Aorta (tissue), 5 donors: ENCODE data around the gene TRPM5. TPM values are rescaled to one million over a fixed set of nuclear protein-coding genes. Genes with fewer than 3 reads are reported as not detected.

Experiments used
- ATAC-seq: fragments of 200-7000 bp; cut with Tn5 transposase; one replicate; pipeline ENCODE4 v1.9.1; 2022; ENCODE audit warnings: moderate library complexity; ENCODE audit not compliant: low FRiP score
- DNase-seq, 2 donors: peaks; one replicate each; pipeline ENCODE4 v3.0.0-alpha.2; 2020
- H3K27ac ChIP-seq, 2 donors: one replicate each; pipeline ENCODE4 v1.5.1; 2013; ENCODE audit warnings: low read length in 2 of 2, mild to moderate bottlenecking in 2 of 2, moderate library complexity in 2 of 2, control low read depth in 1 of 2, inconsistent platforms in 1 of 2, low read depth in 1 of 2
- H3K27me3 ChIP-seq, 2 donors: one replicate each; pipeline ENCODE4 v1.6.1; 2013; ENCODE audit warnings: control low read depth in 1 of 2, low read length in 1 of 2, mild to moderate bottlenecking in 1 of 2, moderate library complexity in 1 of 2; ENCODE audit not compliant: insufficient read depth in 2 of 2, control insufficient read depth in 1 of 2
- H3K36me3 ChIP-seq, 2 donors: one replicate each; pipeline ENCODE4 v1.6.1; 2013; ENCODE audit warnings: control low read depth in 1 of 2, low read length in 1 of 2, mild to moderate bottlenecking in 1 of 2; ENCODE audit not compliant: insufficient read depth in 2 of 2, control insufficient read depth in 1 of 2
- H3K4me1 ChIP-seq, 2 donors: one replicate each; pipeline ENCODE4 v1.6.1; 2013; ENCODE audit warnings: low read length in 2 of 2, control low read depth in 1 of 2, mild to moderate bottlenecking in 1 of 2, moderate library complexity in 1 of 2; ENCODE audit not compliant: insufficient read depth in 2 of 2, control insufficient read depth in 1 of 2
- H3K4me3 ChIP-seq, 2 donors: one replicate each; pipeline ENCODE4 v1.5.1; 2013; ENCODE audit warnings: low read length in 2 of 2, control low read depth in 1 of 2, mild to moderate bottlenecking in 1 of 2
- H3K9me3 ChIP-seq: one replicate; pipeline ENCODE4 v1.6.1; 2013; ENCODE audit warnings: mild to moderate bottlenecking, low read length; ENCODE audit not compliant: control insufficient read depth
- WGBS, 2 donors: extraction: QIAGEN DNeasy Blood & Tissue Kit; methylation state at CpG; one replicate each; pipeline ENCODE4 v1.1.7; 2013; 5-methylcytosine and 5-hydroxymethylcytosine counted together
- intact Hi-C, 2 donors: fragments of 100-400 bp; cut with DNase I; formaldehyde crosslinking; loops; one replicate each; pipeline versions ENCODE4 v1.14.2 to v1.15.0; 2022
- polyA plus RNA-seq, 2 donors: library from polyadenylated mRNA; stranded (reverse); fragments of 200-250 nt; gene quantifications; one replicate each; pipeline ENCODE4 v1.2.3, GENCODE V29; 2013
- total RNA-seq, 2 donors: library from RNA; stranded (reverse); fragmentation: NEBNext Ultra II Directional; extraction: Animal tissue kit (Norgen Biotek cat#: 25700); gene quantifications; one replicate each; pipeline ENCODE4 v1.2.1, GENCODE V29; 2021
- donor health status: healthy with polysubstance abuse.
- donor health status: Bipolar disorder and iron deficiency.
- donor health status: DM: no; HTN: no; CAD: no.
- donor health status: DM: no; HTN: no; CAD: no.
- donor health status: DM: yes; HTN: yes; CAD: no.

The TRPM5 gene
- total and polyA plus RNA-seq, 4 donors, result 0.25 TPM; not detected in 3

DNA sequence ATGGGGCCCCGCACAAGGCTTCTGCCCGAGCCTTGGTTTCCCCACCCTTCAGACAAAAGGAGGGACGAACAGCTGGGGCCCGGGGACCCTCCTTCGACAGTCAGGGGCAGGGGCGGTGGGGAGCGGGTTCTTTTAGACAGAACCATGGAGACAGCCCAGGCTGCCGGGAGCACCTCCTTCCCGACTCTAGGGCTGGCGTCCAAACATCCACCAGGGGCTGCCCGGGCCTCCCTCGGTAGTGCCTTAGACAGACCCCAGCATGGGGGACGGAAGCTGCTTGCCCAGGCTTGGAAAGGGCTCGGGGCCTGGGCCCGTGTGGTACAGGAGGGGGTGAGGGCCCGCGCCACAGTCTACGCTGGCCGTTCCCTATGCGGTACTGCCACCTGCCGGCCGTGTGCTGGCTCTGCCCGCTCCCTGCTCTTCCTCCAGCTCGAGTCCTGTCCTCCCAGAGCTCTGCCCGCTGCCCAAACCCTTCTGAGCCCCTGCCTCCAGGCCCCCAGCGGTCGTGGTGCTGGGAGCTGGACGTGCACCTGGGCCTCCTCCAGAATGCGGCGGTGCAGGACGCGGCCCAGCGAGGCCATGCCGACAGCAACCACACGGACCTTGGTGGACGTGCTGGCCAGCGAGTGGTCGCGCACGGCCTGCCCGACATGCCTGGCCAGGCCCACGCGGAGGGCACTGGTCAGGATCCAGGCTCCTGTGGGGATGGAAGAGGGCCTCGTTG lies 23.6 kb downstream of the TRPM5 start:
- Histone ChIP-seq H3K9me3 (no peaks in the 10 kb centered on the region), H3K4me1 (no peaks in the 10 kb centered on the region), H3K4me3 (no peak overlapping the region), H3K36me3 (no peaks in the 10 kb centered on the region), H3K27ac (no peak overlapping the region), H3K27me3 (no peaks in the 10 kb centered on the region)
- DNase-seq, result peak; percentile 76 to 92
- ATAC-seq, result peak; percentile 94
- intact Hi-C loops, result loop anchor here (1.0 to 2.0 kb wide), 4 partner anchors 115 to 224 kb away; no protein-coding TSS in a partner anchor
- 21 to 24% methylated on average over 40 to 44 of the region's 44 CpGs for WGBS, 2 donors

GRCh38 chr11:2419638-2420501 lies 24.4 kb downstream of the TRPM5 start:
- Histone ChIP-seq H3K27me3 (no peaks in the 10 kb centered on the region), H3K9me3 (no peaks in the 10 kb centered on the region), H3K4me3 (no peak overlapping the region), H3K4me1 (no peaks in the 10 kb centered on the region), H3K27ac (no peak overlapping the region), H3K36me3 (no peaks in the 10 kb centered on the region)
- DNase-seq (peak; percentile 80 to 91), ATAC-seq (peak; percentile 80)
- intact Hi-C loops, result loop anchor here (1.0 to 2.0 kb wide), 4 partner anchors 115 to 223 kb away; no protein-coding TSS in a partner anchor
- WGBS, 2 donors, result 55% methylated on average over 31 to 36 of the region's 36 CpGs

GRCh38 chr11:2418693-2419360 lies 25.5 kb downstream of the TRPM5 start:
- Histone ChIP-seq H3K27ac (no peak overlapping the region), H3K9me3 (no peaks in the 10 kb centered on the region), H3K4me3 (no peak overlapping the region), H3K27me3 (no peaks in the 10 kb centered on the region), H3K36me3 (no peaks in the 10 kb centered on the region), H3K4me1 (no peaks in the 10 kb centered on the region)
- no peak for ATAC-seq
- intact Hi-C loops, result no loop called here
- WGBS, 2 donors, result 76 to 78% methylated on average over 21 of the region's 21 CpGs
- DNase-seq, result no peak

GRCh38 chr11:2417856-2418692 lies 26.2 kb downstream of the TRPM5 start:
- Histone ChIP-seq H3K9me3 (no peaks in the 10 kb centered on the region), H3K4me1 (no peaks in the 10 kb centered on the region), H3K36me3 (no peaks in the 10 kb centered on the region), H3K27ac (no peak overlapping the region), H3K27me3 (no peaks in the 10 kb centered on the region), H3K4me3 (no peak overlapping the region)
- whole genome bisulfite sequencing, 2 donors, result 68 to 74% methylated on average over 29 to 30 of the region's 30 CpGs
- ATAC-seq, result no peak
- intact Hi-C loops, result no loop called here
- no peak for DNase-seq

DNA sequence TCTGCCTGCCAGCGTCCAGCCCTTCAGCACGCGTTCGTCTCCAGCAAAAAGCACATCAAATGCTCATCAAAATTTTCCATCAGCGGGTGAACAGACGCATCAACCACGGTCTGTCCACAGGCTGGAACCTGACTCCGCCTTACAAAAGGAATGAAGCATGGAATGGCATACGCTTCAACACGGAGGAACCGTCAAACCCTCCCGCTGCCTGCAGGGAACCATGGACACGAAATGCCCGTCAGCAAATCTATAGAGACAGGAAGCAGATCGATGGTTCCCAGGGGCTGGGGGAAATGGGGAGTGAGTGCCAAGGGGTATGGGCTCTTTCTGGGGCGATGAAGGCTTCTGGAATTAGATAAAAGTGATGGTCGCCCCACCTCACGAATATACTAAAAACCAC lies 27.5 kb downstream of the TRPM5 start:
- intact Hi-C loops, result no loop called here

GRCh38 chr11:2415601-2416380 lies 28.5 kb downstream of the TRPM5 start:
- no peaks in the 10 kb centered on the region for H3K9me3 ChIP-seq
- H3K4me3 ChIP-seq, result no peak overlapping the region
- no peaks in the 10 kb centered on the region for H3K36me3 ChIP-seq
- no peak overlapping the region for H3K27ac ChIP-seq
- DNase-seq (no peak), ATAC-seq (no peak)
- 82 to 83% methylated on average over 34 of the region's 34 CpGs for WGBS, 2 donors
- intact Hi-C loops, result no loop called here
- H3K27me3 ChIP-seq, result no peaks in the 10 kb centered on the region
- no peaks in the 10 kb centered on the region for H3K4me1 ChIP-seq

More for the DNA sequence above, 27.5 kb downstream of the TRPM5 start:
- H3K36me3 ChIP-seq, result no peaks in the 10 kb centered on the region
- H3K4me1 ChIP-seq, result no peaks in the 10 kb centered on the region
- DNase-seq (no peak), ATAC-seq (no peak)
- no peak overlapping the region for H3K4me3 ChIP-seq
- no peaks in the 10 kb centered on the region for H3K9me3 ChIP-seq
- H3K27me3 ChIP-seq, result no peaks in the 10 kb centered on the region
- 64 to 66% methylated on average over 18 of the region's 18 CpGs for WGBS, 2 donors
- no peak overlapping the region for H3K27ac ChIP-seq

GRCh38 chr11:2415171-2415570 lies 29.1 kb downstream of the TRPM5 start:
- DNase-seq, result no peak
- ATAC-seq, result no peak
- H3K27me3 ChIP-seq, result no peaks in the 10 kb centered on the region
- intact Hi-C loops, result no loop called here
- H3K36me3 ChIP-seq, result no peaks in the 10 kb centered on the region
- H3K9me3 ChIP-seq, result no peaks in the 10 kb centered on the region
- H3K4me3 ChIP-seq, result no peak overlapping the region
- 88 to 92% methylated on average over 20 to 28 of the region's 28 CpGs for WGBS, 2 donors
- no peak overlapping the region for H3K27ac ChIP-seq
- H3K4me1 ChIP-seq, result no peaks in the 10 kb centered on the region
